GM12878 (cell line): ENCODE results near the gene MAST2. TPM values are rescaled to one million over a fixed set of nuclear protein-coding genes. Genes with fewer than 3 reads are reported as not detected.

Experiments
- ATAC-seq: fragments of 200-7000 bp; cut with Tn5 transposase; 3 replicates; pipeline ENCODE4 v1.9.1; 2020; ENCODE audit warnings: mild to moderate bottlenecking, moderate library complexity
- BruUV-seq: library from RNA; stranded (reverse); fragments of 400-500 nt; replicated peaks from 2 replicates; lab custom pipeline; 2021; lab: Mats Ljungman, UMichigan
- CTCF ChIA-PET: fragments of 300-600 bp; sonication (Branson Sonifier 250); formaldehyde crosslinking; extraction: SDS; loops from one replicate; lab custom pipeline; 2021; ENCODE audit warnings: inconsistent platforms; lab: Yijun Ruan, JAX
- POLR2A ChIA-PET: fragments of 350-600 bp; formaldehyde crosslinking; extraction: SDS; loops from one replicate; lab custom pipeline; 2021; ENCODE audit warnings: inconsistent platforms; lab: Charles Lee
- RAD21 ChIA-PET: fragments of 300-600 bp; sonication (Branson Sonifier 250); formaldehyde crosslinking; loops from one replicate; lab custom pipeline; 2023; ENCODE audit warnings: antibody characterized with exemption; ENCODE audit not compliant: unreplicated experiment; lab: Charles Lee
- SMC1A ChIA-PET: fragments of 300-600 bp; sonication (Branson Sonifier 250); formaldehyde crosslinking; loops from one replicate; lab custom pipeline; 2023; ENCODE audit not compliant: unreplicated experiment, uncharacterized antibody; lab: Charles Lee
- DNase-seq: peaks from one replicate; pipeline ENCODE4 v3.0.0-alpha.2; 2011; ENCODE audit warnings: low read depth, low spot score
- FAIRE-seq: peaks from 3 replicates; lab custom pipeline; 2011; peaks lifted over from hg19 to GRCh38; lab: Jason Lieb, UNC
- H2AFZ ChIP-seq: 2 replicates; pipeline ENCODE4 v1.6.0; 2011; ENCODE audit warnings: low read depth, low read length, control low read depth; ENCODE audit not compliant: control insufficient read depth
- H3K27ac ChIP-seq: 2 replicates; pipeline ENCODE4 v1.5.1; 2011; ENCODE audit warnings: control low read depth; ENCODE audit not compliant: control insufficient read depth, insufficient read depth
- H3K27me3 ChIP-seq, 2 experiments: replicated peaks in 1 of 2; 2 replicates each; pipeline versions ENCODE4 v1.6.0 to v1.6.1; 2011; ENCODE audit warnings: low read length in 1 of 2; ENCODE audit not compliant: control insufficient read depth in 2 of 2, insufficient read depth in 2 of 2
- H3K36me3 ChIP-seq, 2 experiments: 2 replicates each; pipeline ENCODE4 v1.5.1; 2011; ENCODE audit warnings: low read length in 1 of 2; ENCODE audit not compliant: control insufficient read depth in 2 of 2, insufficient read depth in 2 of 2
- H3K4me1 ChIP-seq: 2 replicates; pipeline ENCODE4 v1.6.1; 2011; ENCODE audit warnings: mild to moderate bottlenecking, low read length, moderate library complexity, mixed read lengths; ENCODE audit not compliant: control insufficient read depth, insufficient read depth
- H3K4me2 ChIP-seq: 2 replicates; pipeline ENCODE4 v1.6.0; 2011; ENCODE audit warnings: control low read depth; ENCODE audit not compliant: control insufficient read depth, insufficient read depth
- H3K4me3 ChIP-seq: fragments of 200-600 bp; sonication (generic); 2 replicates; pipeline ENCODE4 v1.5.1; 2016
- H3K79me2 ChIP-seq: 2 replicates; pipeline ENCODE4 v1.6.0; 2011; ENCODE audit warnings: low read length; ENCODE audit not compliant: control insufficient read depth, insufficient read depth
- H3K9ac ChIP-seq: 2 replicates; pipeline ENCODE4 v1.8.0; 2011; ENCODE audit warnings: low read length, control low read depth, mixed read lengths; ENCODE audit not compliant: control insufficient read depth, insufficient read depth
- H3K9me3 ChIP-seq: replicated peaks from 3 replicates; pipeline ENCODE4 v1.5.1; 2011; ENCODE audit warnings: mild to moderate bottlenecking, low read length; ENCODE audit not compliant: control insufficient read depth, insufficient read depth
- H4K20me1 ChIP-seq: 2 replicates; pipeline ENCODE4 v1.6.0; 2011; ENCODE audit not compliant: control insufficient read depth, insufficient read depth
- CREB1 ChIP-seq: IDR thresholded peaks from 2 replicates; pipeline ENCODE4 v1.6.1; 2012; ENCODE audit warnings: low read depth, mild to moderate bottlenecking, inconsistent platforms
- ELK1 ChIP-seq: IDR thresholded peaks from 2 replicates; pipeline ENCODE4 v1.6.1; 2012; ENCODE audit warnings: low read depth, low read length, improper control_type of control experiment
- PKNOX1 ChIP-seq: fragments of 450-650 bp; IDR thresholded peaks from 2 replicates; pipeline ENCODE4 v1.6.1; 2016; ENCODE audit warnings: mild to moderate bottlenecking
- POLR2A ChIP-seq: IDR thresholded peaks from 2 replicates; pipeline ENCODE4 v1.6.1; 2011; ENCODE audit warnings: low read depth, mild to moderate bottlenecking, low read length
- POLR2AphosphoS2 ChIP-seq: IDR thresholded peaks from 2 replicates; pipeline ENCODE4 v1.6.1; 2011; ENCODE audit warnings: low read depth, mild to moderate bottlenecking, low read length, improper control_type of control experiment, moderate library complexity
- POLR2AphosphoS5 ChIP-seq: IDR thresholded peaks from 2 replicates; pipeline ENCODE4 v1.6.1; 2011; ENCODE audit warnings: mild to moderate bottlenecking, low read length, inconsistent platforms
- POU2F2 ChIP-seq: IDR thresholded peaks from 3 replicates; pipeline ENCODE4 v1.6.1; 2011; ENCODE audit warnings: low read depth, mild to moderate bottlenecking, low read length, borderline replicate concordance
- RCOR1 ChIP-seq: conservative IDR thresholded peaks from 2 replicates; pipeline ENCODE4 v1.6.1; 2012; ENCODE audit warnings: low read depth, low read length, improper control_type of control experiment
- RFX5 ChIP-seq: IDR thresholded peaks from 2 replicates; pipeline ENCODE4 v1.6.1; 2011; ENCODE audit warnings: low read depth, low read length, improper control_type of control experiment
- SMAD5 ChIP-seq: IDR thresholded peaks from 2 replicates; pipeline ENCODE4 v1.6.1; 2016; ENCODE audit warnings: antibody characterized with exemption, low read depth
- SMC3 ChIP-seq: IDR thresholded peaks from 2 replicates; pipeline ENCODE4 v1.6.1; 2011; ENCODE audit warnings: low read length, improper control_type of control experiment, borderline replicate concordance
- SP1 ChIP-seq: IDR thresholded peaks from one replicate; pipeline ENCODE4 v1.6.1; 2011; ENCODE audit warnings: low read depth, low read length
- SUZ12 ChIP-seq: fragments of 200-600 bp; sonication (generic); IDR thresholded peaks from one replicate; pipeline ENCODE4 v1.6.1; 2018; ENCODE audit warnings: antibody characterized with exemption, mild to moderate bottlenecking; ENCODE audit not compliant: unreplicated experiment
- WRNIP1 ChIP-seq: IDR thresholded peaks from 2 replicates; pipeline ENCODE4 v1.6.1; 2011; ENCODE audit warnings: low read depth, low read length, improper control_type of control experiment, borderline replicate concordance
- ZBED1 ChIP-seq: IDR thresholded peaks from 2 replicates; pipeline ENCODE4 v1.6.1; 2016; ENCODE audit warnings: borderline replicate concordance
- ZNF217 ChIP-seq: fragments of 450-650 bp; IDR thresholded peaks from 2 replicates; pipeline ENCODE4 v1.6.1; 2017; ENCODE audit warnings: antibody characterized with exemption, mild to moderate bottlenecking
- WGBS: methylation state at CpG from one replicate; pipeline ENCODE4 v1.1.6; 2016; ENCODE audit warnings: low lambda C conversion rate; ENCODE audit not compliant: insufficient replicate concordance, insufficient coverage; ENCODE audit errors: missing lambda C conversion rate; 5-methylcytosine and 5-hydroxymethylcytosine counted together
- in situ Hi-C: fragments of 300-500 bp; cut with MboI; formaldehyde crosslinking; loops from 9 replicates; pipeline ENCODE4 v1.14.3; 2018; ENCODE audit warnings: mixed read lengths
- intact Hi-C: fragments of 100-400 bp; cut with micrococcal nuclease; formaldehyde crosslinking; loops from one replicate; pipeline ENCODE4 v1.14.2; 2022; ENCODE audit not compliant: unreplicated experiment
- polyA plus RNA-seq, 11 experiments: library from polyadenylated mRNA; depleted of rRNA in 4 of 11; unstranded in 6 of 11; stranded (reverse) in 5 of 11; fragments of >200 nt; fragmentation: Nextera tagmentation in 4 of 11; fragmentation: Illumina TruSeq in 1 of 11; extraction: Ambion mirVana in 4 of 11; extraction: Trizol in 1 of 11; gene quantifications; 1 replicate in 1 of 11; 2 replicates in 10 of 11; pipeline versions ENCODE4 v1.2.1 to v1.2.3, GENCODE V29; 2011 to 2016; ENCODE audit warnings: inconsistent platforms in 2 of 11, missing spikeins in 2 of 11, low read depth in 1 of 11
- total RNA-seq, 4 experiments: library from RNA; depleted of rRNA in 3 of 4; stranded (reverse); fragments of >200 nt in 3 of 4; fragmentation: Illumina TruSeq in 1 of 4; extraction: Trizol in 1 of 4; gene quantifications; 2 replicates each; pipeline versions ENCODE4 v1.2.1 to v1.2.3, GENCODE V29; 2013 to 2021
- TF ChIP-seq, protein P1 (sequence below): fragments of 150-350 bp; IDR thresholded peaks from 2 replicates; pipeline ENCODE4 v1.6.1; 2014; ENCODE audit warnings: mild to moderate bottlenecking, low read depth, low read length
- TF ChIP-seq, protein P2 (sequence below): IDR thresholded peaks from 2 replicates; pipeline ENCODE4 v1.6.1; 2012; ENCODE audit warnings: mild to moderate bottlenecking, low read depth, low read length

Gene MAST2
- total and polyA plus RNA-seq, 10 of the 15 experiments (the other 5 are each of a cell fraction or from before 2014, with no cell fraction given), result 1.0 to 28.7 (median 13.8) TPM

DNA sequence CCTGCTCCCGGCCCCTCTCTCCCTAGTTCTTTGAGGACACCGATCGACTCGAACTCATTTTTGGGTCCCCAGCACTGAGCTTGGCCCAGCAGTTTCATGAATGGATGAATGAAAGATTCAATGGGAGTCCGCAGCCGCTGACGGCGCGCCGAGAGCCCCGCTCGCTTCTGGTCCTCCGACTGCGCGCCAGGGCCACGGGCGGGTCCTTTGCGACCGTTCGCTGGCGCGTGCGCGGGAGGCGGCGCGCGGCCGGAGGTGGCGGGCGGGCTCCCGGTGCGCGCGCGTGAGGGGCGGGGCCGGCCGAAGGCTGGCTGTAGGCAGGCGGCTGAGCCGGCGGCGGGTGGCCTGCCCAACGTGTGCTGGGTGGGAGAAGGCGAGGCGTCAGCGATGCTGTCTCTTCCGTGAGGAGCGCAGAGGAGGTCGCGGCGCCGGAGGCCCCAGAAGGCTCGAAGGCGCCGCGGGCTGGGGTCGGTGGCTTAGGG is at the start of gene MAST2 (continued):
- TF ChIP-seq SMAD5, result peak; percentile 12; the same call in 1 of the 2 replicates
- TF ChIP-seq SUZ12, result no peak

DNA sequence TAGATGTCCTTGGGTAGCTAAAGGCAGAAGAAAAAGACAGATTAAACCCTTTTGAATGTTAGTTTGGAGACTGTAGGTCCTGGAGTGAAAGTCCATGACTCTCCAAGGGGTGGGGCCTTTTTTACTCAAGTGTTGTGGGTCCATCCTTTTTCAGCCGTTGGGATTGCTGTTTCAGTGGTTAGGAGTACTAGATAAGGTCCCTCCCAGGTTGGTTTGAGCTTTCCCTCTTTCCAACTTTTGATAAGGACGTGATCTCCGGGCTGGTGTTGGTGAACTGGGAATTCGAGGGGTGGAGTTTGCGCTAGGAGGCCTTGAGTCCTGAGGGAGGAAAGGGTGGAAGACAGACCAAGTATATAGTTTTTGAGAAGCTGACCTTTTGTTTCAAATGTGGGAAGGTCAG is 47.7 kb upstream of the MAST2 start:
- ATAC-seq (no peak), FAIRE-seq (no peak), DNase-seq (no peak)
- H3K9ac ChIP-seq, result no peak overlapping the region
- no peaks in the 10 kb centered on the region; the same call in 1 of the 2 replicates for H3K4me1 ChIP-seq
- POLR2A ChIA-PET, result interaction anchor here (1.7 kb wide), 1 partner anchor 11 kb away, joined by 4 read pairs; no protein-coding TSS in a partner anchor
- intact Hi-C loops, result no loop called here
- H2AFZ ChIP-seq, result no peak overlapping the region
- H3K36me3 ChIP-seq, result no peaks in the 10 kb centered on the region
- RAD21 ChIA-PET, result no interaction called here
- H3K79me2 ChIP-seq, result no peaks in the 10 kb centered on the region
- in situ Hi-C loops, result no loop called here
- no peaks in the 10 kb centered on the region for H4K20me1 ChIP-seq
- H3K9me3 ChIP-seq, result peaks cover 10% of the 10 kb centered on the region; the same call in 2 of the 3 replicates
- SMC1A ChIA-PET, result no interaction called here
- H3K27ac ChIP-seq, result no peak overlapping the region
- no peak overlapping the region for H3K4me3 ChIP-seq
- no peaks in the 10 kb centered on the region; a peak in 1 of 4 replicates for H3K27me3 ChIP-seq
- no peak overlapping the region for H3K4me2 ChIP-seq
- CTCF ChIA-PET, result interaction anchor here (1.5 kb wide), 1 partner anchor 45 kb away, joined by 3 read pairs; no protein-coding TSS in a partner anchor
- no TSS peak for BruUV-seq
- 53% methylated on average over 5 of the region's 5 CpGs for WGBS
- TF ChIP-seq WRNIP1, result no peak
- TF ChIP-seq CREB1, result no peak
- TF ChIP-seq SMC3, result no peak
- no peak for TF ChIP-seq POLR2A
- TF ChIP-seq, protein P1, sequence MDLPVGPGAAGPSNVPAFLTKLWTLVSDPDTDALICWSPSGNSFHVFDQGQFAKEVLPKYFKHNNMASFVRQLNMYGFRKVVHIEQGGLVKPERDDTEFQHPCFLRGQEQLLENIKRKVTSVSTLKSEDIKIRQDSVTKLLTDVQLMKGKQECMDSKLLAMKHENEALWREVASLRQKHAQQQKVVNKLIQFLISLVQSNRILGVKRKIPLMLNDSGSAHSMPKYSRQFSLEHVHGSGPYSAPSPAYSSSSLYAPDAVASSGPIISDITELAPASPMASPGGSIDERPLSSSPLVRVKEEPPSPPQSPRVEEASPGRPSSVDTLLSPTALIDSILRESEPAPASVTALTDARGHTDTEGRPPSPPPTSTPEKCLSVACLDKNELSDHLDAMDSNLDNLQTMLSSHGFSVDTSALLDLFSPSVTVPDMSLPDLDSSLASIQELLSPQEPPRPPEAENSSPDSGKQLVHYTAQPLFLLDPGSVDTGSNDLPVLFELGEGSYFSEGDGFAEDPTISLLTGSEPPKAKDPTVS, result no peak
- no peak for TF ChIP-seq RCOR1
- no peak for TF ChIP-seq ELK1
- no peak for TF ChIP-seq RFX5
- TF ChIP-seq SP1, result no peak
- no peak for TF ChIP-seq PKNOX1
- TF ChIP-seq, protein P2, sequence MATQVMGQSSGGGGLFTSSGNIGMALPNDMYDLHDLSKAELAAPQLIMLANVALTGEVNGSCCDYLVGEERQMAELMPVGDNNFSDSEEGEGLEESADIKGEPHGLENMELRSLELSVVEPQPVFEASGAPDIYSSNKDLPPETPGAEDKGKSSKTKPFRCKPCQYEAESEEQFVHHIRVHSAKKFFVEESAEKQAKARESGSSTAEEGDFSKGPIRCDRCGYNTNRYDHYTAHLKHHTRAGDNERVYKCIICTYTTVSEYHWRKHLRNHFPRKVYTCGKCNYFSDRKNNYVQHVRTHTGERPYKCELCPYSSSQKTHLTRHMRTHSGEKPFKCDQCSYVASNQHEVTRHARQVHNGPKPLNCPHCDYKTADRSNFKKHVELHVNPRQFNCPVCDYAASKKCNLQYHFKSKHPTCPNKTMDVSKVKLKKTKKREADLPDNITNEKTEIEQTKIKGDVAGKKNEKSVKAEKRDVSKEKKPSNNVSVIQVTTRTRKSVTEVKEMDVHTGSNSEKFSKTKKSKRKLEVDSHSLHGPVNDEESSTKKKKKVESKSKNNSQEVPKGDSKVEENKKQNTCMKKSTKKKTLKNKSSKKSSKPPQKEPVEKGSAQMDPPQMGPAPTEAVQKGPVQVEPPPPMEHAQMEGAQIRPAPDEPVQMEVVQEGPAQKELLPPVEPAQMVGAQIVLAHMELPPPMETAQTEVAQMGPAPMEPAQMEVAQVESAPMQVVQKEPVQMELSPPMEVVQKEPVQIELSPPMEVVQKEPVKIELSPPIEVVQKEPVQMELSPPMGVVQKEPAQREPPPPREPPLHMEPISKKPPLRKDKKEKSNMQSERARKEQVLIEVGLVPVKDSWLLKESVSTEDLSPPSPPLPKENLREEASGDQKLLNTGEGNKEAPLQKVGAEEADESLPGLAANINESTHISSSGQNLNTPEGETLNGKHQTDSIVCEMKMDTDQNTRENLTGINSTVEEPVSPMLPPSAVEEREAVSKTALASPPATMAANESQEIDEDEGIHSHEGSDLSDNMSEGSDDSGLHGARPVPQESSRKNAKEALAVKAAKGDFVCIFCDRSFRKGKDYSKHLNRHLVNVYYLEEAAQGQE, result no peak
- TF ChIP-seq POLR2AphosphoS5, result no peak
- no peak for TF ChIP-seq ZNF217
- no peak for TF ChIP-seq ZBED1
- TF ChIP-seq POLR2AphosphoS2, result no peak
- no peak for TF ChIP-seq POU2F2
